Loucy (cell line): ENCODE measurements around the gene PSMB5.

Source experiments
- H2AFZ ChIP-seq: fragments of 200-600 bp; sonication (generic); 2 replicates; pipeline ENCODE4 v1.6.0; 2016; ENCODE audit warnings: antibody characterized with exemption, mild to moderate bottlenecking, low read length, moderate library complexity
- H3F3A ChIP-seq: fragments of 200-600 bp; 2 replicates; pipeline ENCODE4 v1.6.0; 2016; ENCODE audit warnings: antibody characterized with exemption, low read depth, mild to moderate bottlenecking
- H3K27me3 ChIP-seq: fragments of 200-600 bp; sonication (generic); 2 replicates; pipeline ENCODE4 v1.6.1; 2014; ENCODE audit warnings: low read length, mild to moderate bottlenecking; ENCODE audit not compliant: insufficient read depth, poor library complexity, severe bottlenecking
- H3K36me3 ChIP-seq: fragments of 200-600 bp; sonication (generic); 2 replicates; pipeline ENCODE4 v1.6.1; 2016; ENCODE audit warnings: low read length; ENCODE audit not compliant: insufficient read depth
- H3K4me1 ChIP-seq: fragments of 200-600 bp; sonication (generic); 2 replicates; pipeline ENCODE4 v1.5.1; 2014; ENCODE audit warnings: low read length, mild to moderate bottlenecking; ENCODE audit not compliant: insufficient read depth, poor library complexity, severe bottlenecking
- H3K4me2 ChIP-seq: fragments of 200-600 bp; sonication (generic); 2 replicates; pipeline ENCODE4 v1.6.0; 2014; ENCODE audit warnings: antibody characterized with exemption, low read length, low read depth, mild to moderate bottlenecking; ENCODE audit not compliant: poor library complexity, severe bottlenecking
- H3K4me3 ChIP-seq: fragments of 200-600 bp; sonication (generic); 2 replicates; pipeline ENCODE4 v1.5.1; 2014; ENCODE audit warnings: low read length, mild to moderate bottlenecking, mixed read lengths; ENCODE audit not compliant: poor library complexity, severe bottlenecking
- H3K79me2 ChIP-seq: fragments of 200-600 bp; sonication (generic); 2 replicates; pipeline ENCODE4 v1.6.1; 2014; ENCODE audit warnings: low read length; ENCODE audit not compliant: insufficient read depth
- H3K9ac ChIP-seq: fragments of 200-600 bp; sonication (generic); 2 replicates; pipeline ENCODE4 v1.6.0; 2014; ENCODE audit warnings: mild to moderate bottlenecking, low read depth, low read length, moderate library complexity; ENCODE audit not compliant: poor library complexity, severe bottlenecking
- H3K9me2 ChIP-seq: fragments of 200-600 bp; sonication (generic); replicated peaks from 2 replicates; pipeline ENCODE4 v1.6.1; 2016; ENCODE audit warnings: low read depth, low read length, mixed read lengths
- H3K9me3 ChIP-seq: fragments of 200-600 bp; sonication (generic); 2 replicates; pipeline ENCODE4 v1.6.1; 2014; ENCODE audit warnings: mild to moderate bottlenecking, antibody characterized with exemption, low read length, low read depth; ENCODE audit not compliant: insufficient read depth
- H4K20me1 ChIP-seq: fragments of 200-600 bp; sonication (generic); 2 replicates; pipeline ENCODE4 v1.6.0; 2014; ENCODE audit warnings: antibody characterized with exemption, low read length, mild to moderate bottlenecking; ENCODE audit not compliant: insufficient read depth, poor library complexity, severe bottlenecking
- CTCF ChIP-seq: fragments of 200-600 bp; sonication (generic); conservative IDR thresholded peaks from 2 replicates; pipeline ENCODE4 v1.5.1; 2014; ENCODE audit warnings: mild to moderate bottlenecking, antibody characterized with exemption, low read length
- EZH2phosphoT487 ChIP-seq: fragments of 200-600 bp; IDR thresholded peaks from 2 replicates; pipeline ENCODE4 v1.6.1; 2018; ENCODE audit warnings: antibody characterized with exemption, mild to moderate bottlenecking, moderate library complexity, borderline replicate concordance

PSMB5 gene

GRCh38 chr14:22984959-22985658, 49.6 kb downstream of the PSMB5 start:
- H4K20me1 ChIP-seq: no peaks in the 10 kb centered on the region
- peaks cover 21% of the 10 kb centered on the region for H3K79me2 ChIP-seq

GRCh38 chr14:22982477-22983245, 52.0 kb downstream of the PSMB5 start, which contains the start of gene AJUBA:
Gene AJUBA, minus strand, starts transcription at chr14:22982551. Its CDS starts 285 bp downstream, at chr14:22982266.
- Histone ChIP-seq H3K9me2 (no peaks in the 10 kb centered on the region), H3K4me1 (peaks cover 28% of the 10 kb centered on the region), H3K9me3 (no peaks in the 10 kb centered on the region), H3K4me2 (peak within 1 kb of the TSS; percentile 100), H3K4me3 (peak within 1 kb of the TSS; percentile 95), H3K27me3 (no peaks in the 10 kb centered on the region), H2AFZ (peak within 1 kb of the TSS; percentile 98), H3K36me3 (no peaks in the 10 kb centered on the region), H4K20me1 (no peaks in the 10 kb centered on the region), H3K9ac (peak within 1 kb of the TSS; percentile 87), H3F3A (no peaks in the 10 kb centered on the region), H3K79me2 (peaks cover 34% of the 10 kb centered on the region)
- TF ChIP-seq CTCF (no peak), EZH2phosphoT487 (no peak)

More at GRCh38 chr14:22984959-22985658, 49.6 kb downstream of the PSMB5 start:
- Histone ChIP-seq H3K27me3 (no peaks in the 10 kb centered on the region), H3K9me3 (no peaks in the 10 kb centered on the region), H3K36me3 (no peaks in the 10 kb centered on the region), H2AFZ (no peak overlapping the region), H3K4me2 (no peak overlapping the region), H3K4me1 (peaks cover 9% of the 10 kb centered on the region), H3K9me2 (no peaks in the 10 kb centered on the region), H3K9ac (no peak overlapping the region), H3K4me3 (no peak overlapping the region), H3F3A (no peaks in the 10 kb centered on the region)
- TF ChIP-seq CTCF (no peak), EZH2phosphoT487 (no peak)

- no peaks in the 10 kb centered on the region for H4K20me1 ChIP-seq
- no peaks in the 10 kb centered on the region for H3K36me3 ChIP-seq
- peak overlapping the region; percentile 100 for H3K4me2 ChIP-seq
- peak overlapping the region; percentile 98 for H2AFZ ChIP-seq
- peaks cover 34% of the 10 kb centered on the region for H3K79me2 ChIP-seq
- no peaks in the 10 kb centered on the region for H3K9me2 ChIP-seq
- H3F3A ChIP-seq: no peaks in the 10 kb centered on the region
- TF ChIP-seq EZH2phosphoT487: no peak
- TF ChIP-seq CTCF: no peak
- H3K4me3 ChIP-seq: peak overlapping the region; percentile 95
- peaks cover 28% of the 10 kb centered on the region for H3K4me1 ChIP-seq
- peak overlapping the region; percentile 87 for H3K9ac ChIP-seq
- H3K27me3 ChIP-seq: no peaks in the 10 kb centered on the region
- H3K9me3 ChIP-seq: no peaks in the 10 kb centered on the region
Measured at GRCh38 chr14:22981876-22982476, 52.7 kb downstream of the PSMB5 start.
